KMS-11 (cell line): ENCODE data around the gene TAL1.

ENCODE experiments used
- H2AFZ ChIP-seq: fragments of 200-600 bp; sonication (generic); 2 replicates; pipeline ENCODE4 v1.6.1; 2016; ENCODE audit warnings: antibody characterized with exemption, mixed run types, low read depth
- H3K27ac ChIP-seq: fragments of 200-600 bp; sonication (generic); 2 replicates; pipeline ENCODE4 v1.6.1; 2016; ENCODE audit warnings: mild to moderate bottlenecking, mixed run types
- H3K27me3 ChIP-seq: fragments of 200-600 bp; sonication (generic); 2 replicates; pipeline ENCODE4 v1.6.1; 2017; ENCODE audit warnings: mild to moderate bottlenecking, low read depth, mixed run types, moderate library complexity; ENCODE audit not compliant: insufficient read depth
- H3K36me3 ChIP-seq: fragments of 200-600 bp; sonication (generic); 2 replicates; pipeline ENCODE4 v1.6.1; 2017; ENCODE audit warnings: mild to moderate bottlenecking, mixed run types; ENCODE audit not compliant: insufficient read depth
- H3K4me1 ChIP-seq: fragments of 200-600 bp; sonication (generic); 2 replicates; pipeline ENCODE4 v1.6.1; 2016; ENCODE audit warnings: mild to moderate bottlenecking, low read depth, mixed run types; ENCODE audit not compliant: poor library complexity, severe bottlenecking
- H3K4me2 ChIP-seq: fragments of 200-600 bp; sonication (generic); 2 replicates; pipeline ENCODE4 v1.7.0; 2016; ENCODE audit warnings: mild to moderate bottlenecking, mixed run types
- H3K4me3 ChIP-seq: fragments of 200-600 bp; sonication (generic); IDR thresholded peaks from 2 replicates; pipeline ENCODE4 v1.6.1; 2017; ENCODE audit warnings: low read depth, low read length, mixed read lengths; ENCODE audit not compliant: insufficient read depth
- H3K79me2 ChIP-seq: fragments of 200-600 bp; sonication (generic); 2 replicates; pipeline ENCODE4 v1.6.1; 2016; ENCODE audit warnings: low read depth, mixed run types; ENCODE audit not compliant: insufficient read depth
- H3K9ac ChIP-seq: fragments of 200-600 bp; sonication (generic); 2 replicates; pipeline ENCODE4 v1.6.1; 2016; ENCODE audit warnings: mild to moderate bottlenecking, mixed run types
- H4K20me1 ChIP-seq: fragments of 200-600 bp; sonication (generic); 2 replicates; pipeline ENCODE4 v1.6.1; 2016; ENCODE audit warnings: mild to moderate bottlenecking, mixed run types; ENCODE audit not compliant: insufficient read depth
- TF ChIP-seq, protein P1 (sequence below): fragments of 200-600 bp; sonication (generic); conservative IDR thresholded peaks from 2 replicates; pipeline ENCODE4 v1.6.1; 2017; ENCODE audit warnings: low read depth, mild to moderate bottlenecking, antibody characterized with exemption, low read length, moderate library complexity, mixed read lengths

Gene TAL1

DNA sequence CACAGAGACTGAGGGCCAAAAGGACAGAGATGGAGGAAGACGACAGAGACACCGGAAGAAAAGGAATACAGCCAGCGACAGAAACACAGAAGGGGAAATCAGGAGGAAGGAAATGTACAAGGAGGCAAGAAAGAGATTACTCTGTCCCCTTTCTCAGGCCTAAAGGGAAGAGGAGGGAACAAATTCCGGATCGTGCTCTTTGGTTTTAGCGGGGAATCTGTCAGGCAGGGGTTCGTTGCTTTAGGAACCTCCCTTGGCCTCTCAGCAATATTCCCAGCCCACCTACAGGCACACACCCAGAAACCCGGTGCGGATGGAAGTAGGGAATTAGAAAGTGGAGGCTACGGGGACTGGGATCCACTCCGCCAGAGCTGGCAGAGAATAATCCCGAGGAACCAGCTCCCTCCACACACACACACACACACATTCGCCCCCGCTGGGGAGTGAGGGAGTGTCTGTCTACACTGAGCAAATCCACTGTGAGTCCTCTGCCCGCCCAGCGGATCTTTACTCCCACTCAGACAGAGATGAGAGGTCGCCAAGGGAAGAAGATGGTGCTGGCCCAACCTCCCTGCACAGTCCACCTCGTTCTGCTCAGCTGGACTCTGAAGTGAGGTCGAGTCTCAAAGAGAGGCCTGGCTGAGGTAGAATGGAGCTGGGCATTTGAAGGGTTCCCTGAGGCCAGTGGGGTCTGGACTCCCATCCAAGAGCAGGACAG, 5.7 kb downstream of the TAL1 start:
- Histone ChIP-seq H3K4me2 (no peak overlapping the region), H4K20me1 (no peaks in the 10 kb centered on the region), H3K9ac (no peak overlapping the region), H3K27ac (no peak overlapping the region), H3K4me3 (no peak overlapping the region), H3K4me1 (no peaks in the 10 kb centered on the region), H3K79me2 (no peaks in the 10 kb centered on the region), H2AFZ (peak overlapping the region; percentile 4; the same call in 1 of the 2 replicates), H3K27me3 (peaks cover 34% of the 10 kb centered on the region), H3K36me3 (no peaks in the 10 kb centered on the region)
- TF ChIP-seq, protein P1, sequence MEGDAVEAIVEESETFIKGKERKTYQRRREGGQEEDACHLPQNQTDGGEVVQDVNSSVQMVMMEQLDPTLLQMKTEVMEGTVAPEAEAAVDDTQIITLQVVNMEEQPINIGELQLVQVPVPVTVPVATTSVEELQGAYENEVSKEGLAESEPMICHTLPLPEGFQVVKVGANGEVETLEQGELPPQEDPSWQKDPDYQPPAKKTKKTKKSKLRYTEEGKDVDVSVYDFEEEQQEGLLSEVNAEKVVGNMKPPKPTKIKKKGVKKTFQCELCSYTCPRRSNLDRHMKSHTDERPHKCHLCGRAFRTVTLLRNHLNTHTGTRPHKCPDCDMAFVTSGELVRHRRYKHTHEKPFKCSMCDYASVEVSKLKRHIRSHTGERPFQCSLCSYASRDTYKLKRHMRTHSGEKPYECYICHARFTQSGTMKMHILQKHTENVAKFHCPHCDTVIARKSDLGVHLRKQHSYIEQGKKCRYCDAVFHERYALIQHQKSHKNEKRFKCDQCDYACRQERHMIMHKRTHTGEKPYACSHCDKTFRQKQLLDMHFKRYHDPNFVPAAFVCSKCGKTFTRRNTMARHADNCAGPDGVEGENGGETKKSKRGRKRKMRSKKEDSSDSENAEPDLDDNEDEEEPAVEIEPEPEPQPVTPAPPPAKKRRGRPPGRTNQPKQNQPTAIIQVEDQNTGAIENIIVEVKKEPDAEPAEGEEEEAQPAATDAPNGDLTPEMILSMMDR = no peak

DNA sequence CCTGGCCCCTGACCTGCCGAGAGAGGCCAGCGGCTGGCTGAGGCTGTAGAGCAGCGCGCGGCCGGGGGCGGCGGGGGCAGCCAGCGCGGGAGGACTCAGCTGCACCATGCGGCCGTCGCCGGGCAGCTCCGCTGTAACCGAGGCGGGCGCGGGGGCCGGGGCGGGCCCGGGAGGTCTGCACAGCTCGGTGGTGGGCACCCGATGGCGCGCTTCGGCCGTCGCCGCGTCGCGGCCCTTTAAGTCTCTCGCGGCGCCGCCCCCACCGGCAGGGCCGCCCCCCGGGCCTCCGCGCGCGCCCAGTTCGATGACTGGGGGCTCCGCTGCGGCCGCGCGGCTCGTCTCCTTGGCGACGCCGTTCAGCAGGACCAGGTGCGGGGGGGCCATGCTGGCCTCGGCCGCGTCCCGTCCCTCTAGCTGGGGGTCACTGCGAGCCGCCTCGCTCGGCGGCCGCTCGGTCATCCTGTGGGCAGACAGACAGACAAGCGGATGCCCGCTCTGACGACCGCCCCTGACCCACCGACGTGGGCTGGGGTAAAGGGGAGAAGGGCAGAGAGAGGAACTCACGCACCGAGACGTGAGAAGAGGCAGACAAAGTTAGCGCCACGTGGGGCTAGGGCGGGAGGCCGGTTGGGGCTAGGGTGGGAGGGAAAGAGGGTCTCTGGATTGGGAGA, 6.5 kb downstream of the TAL1 start:
- H2AFZ ChIP-seq = no peak overlapping the region
- no peak overlapping the region for H3K4me3 ChIP-seq
- peaks cover 32% of the 10 kb centered on the region for H3K27me3 ChIP-seq
- TF ChIP-seq, protein P1 = no peak
- no peak overlapping the region for H3K27ac ChIP-seq
- H4K20me1 ChIP-seq = no peaks in the 10 kb centered on the region
- H3K9ac ChIP-seq = no peak overlapping the region
- no peak overlapping the region for H3K4me2 ChIP-seq
- no peaks in the 10 kb centered on the region for H3K36me3 ChIP-seq
- no peaks in the 10 kb centered on the region for H3K79me2 ChIP-seq
- H3K4me1 ChIP-seq = no peaks in the 10 kb centered on the region

DNA sequence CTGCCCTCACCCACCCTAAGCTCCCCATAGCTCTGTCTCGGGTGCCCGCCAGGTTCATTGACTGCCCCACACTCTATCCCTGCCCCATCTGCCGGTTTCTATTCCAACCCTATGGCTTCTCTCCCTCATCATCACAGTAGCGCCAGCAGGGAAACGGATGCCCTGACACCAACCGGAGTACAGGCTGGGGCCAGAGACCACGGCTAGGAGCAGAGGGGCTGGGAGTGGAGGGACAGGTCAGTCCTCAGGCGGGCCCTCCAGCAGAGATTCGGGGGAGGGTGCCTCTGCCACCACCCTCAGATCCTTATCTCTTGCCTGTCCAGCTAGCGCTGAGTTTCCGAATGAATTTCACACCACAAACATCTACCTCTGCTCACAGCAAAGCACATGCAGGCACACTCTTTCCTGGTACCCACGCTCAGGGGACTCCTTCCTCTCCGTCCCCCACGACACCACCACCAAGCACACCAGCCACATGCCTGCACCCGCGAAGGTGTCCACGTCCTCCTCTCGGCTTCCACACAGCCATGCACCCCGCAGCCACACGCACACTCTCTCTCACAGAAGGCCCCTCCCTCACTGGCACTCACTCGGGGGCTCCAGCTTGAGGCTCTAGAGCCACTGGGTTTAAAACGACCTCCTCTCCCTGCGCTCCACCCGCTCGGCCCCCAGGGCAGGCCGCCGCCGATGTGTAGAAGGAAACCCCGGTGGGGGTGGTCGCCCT, 7.2 kb downstream of the TAL1 start:
- Histone ChIP-seq H2AFZ (no peak overlapping the region), H3K79me2 (no peaks in the 10 kb centered on the region), H3K4me1 (no peaks in the 10 kb centered on the region), H4K20me1 (no peaks in the 10 kb centered on the region), H3K36me3 (no peaks in the 10 kb centered on the region), H3K4me3 (no peak overlapping the region), H3K4me2 (no peak overlapping the region), H3K27me3 (peaks cover 25% of the 10 kb centered on the region; the same call in 1 of the 2 replicates), H3K27ac (no peak overlapping the region), H3K9ac (no peak overlapping the region)
- TF ChIP-seq, protein P1 = no peak

DNA sequence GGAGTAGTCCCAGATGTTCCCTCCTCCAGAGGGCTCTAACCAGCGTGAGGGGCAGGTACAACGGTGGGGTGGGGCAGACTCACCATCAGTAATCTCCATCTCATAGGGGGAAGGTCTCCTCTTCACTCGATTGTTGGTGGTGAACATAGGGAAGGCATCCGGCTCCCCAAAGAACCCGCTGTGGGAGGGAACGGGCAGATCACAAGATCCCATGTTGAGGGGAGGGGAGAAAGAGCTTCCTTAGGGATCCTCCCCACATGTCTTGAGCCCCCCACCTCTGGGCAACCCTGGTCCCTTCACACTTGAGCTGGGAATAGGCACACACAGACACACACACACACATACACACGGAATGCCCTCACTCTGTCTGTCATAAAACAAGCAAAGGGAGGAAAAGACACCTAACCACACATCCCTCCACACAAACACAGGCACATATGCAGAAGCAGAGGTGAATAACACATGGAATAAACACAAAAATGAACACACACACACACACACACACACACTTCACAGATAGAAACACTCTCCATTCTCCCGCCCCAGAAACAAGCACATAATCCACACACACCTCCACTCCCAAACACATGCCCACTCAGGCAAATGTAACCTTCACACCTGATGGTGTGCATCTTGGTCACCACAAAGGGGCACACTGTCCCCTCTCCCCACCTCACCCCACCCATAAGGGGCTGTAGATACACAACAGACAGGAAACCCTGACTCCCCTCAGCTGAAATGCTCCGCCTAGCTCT, 7.9 kb downstream of the TAL1 start:
- Histone ChIP-seq H2AFZ (no peak overlapping the region), H3K27ac (no peak overlapping the region), H3K4me3 (no peak overlapping the region), H3K4me1 (no peaks in the 10 kb centered on the region), H4K20me1 (no peaks in the 10 kb centered on the region), H3K27me3 (peaks cover 18% of the 10 kb centered on the region; the same call in 1 of the 2 replicates), H3K4me2 (no peak overlapping the region), H3K36me3 (no peaks in the 10 kb centered on the region), H3K9ac (no peak overlapping the region), H3K79me2 (no peaks in the 10 kb centered on the region)
- TF ChIP-seq, protein P1 = no peak
